ENCODE data around the gene TMEM204. TPM values are rescaled to one million over a fixed set of nuclear protein-coding genes. Genes with fewer than 3 reads are reported as not detected.
A peak's percentile ranks its signal among the peaks of the same experiment; 100 is the strongest.

Gene TMEM204
- total RNA-seq, 2 experiments from 2014 or later = 21.2 to 23.7 TPM

DNA sequence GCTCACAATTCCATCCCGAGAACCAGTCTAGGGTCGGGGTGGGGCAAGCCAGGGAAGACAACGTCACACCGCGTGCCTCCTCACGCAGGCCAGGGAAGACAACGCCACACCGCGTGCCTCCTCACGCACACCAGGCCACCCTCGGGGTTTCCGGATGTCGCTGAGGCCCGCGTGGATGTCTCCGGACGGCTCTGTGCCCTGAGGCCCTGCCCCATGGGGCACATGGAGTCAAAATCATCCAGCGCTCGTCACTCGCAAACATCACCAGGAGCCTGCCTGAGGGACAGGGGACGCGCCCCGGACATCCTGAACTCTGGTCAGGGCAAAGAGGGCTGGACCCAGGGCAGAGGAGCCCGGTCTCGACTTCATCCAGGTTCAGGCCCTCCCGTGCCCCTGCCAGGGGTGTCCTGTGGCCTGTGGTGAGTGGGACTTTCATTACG is 3.7 kb downstream of the TMEM204 start:
- H3K4me3 Mint-ChIP-seq = peak overlapping the region; percentile 97
- H3K27me3 Mint-ChIP-seq = no peaks in the 10 kb centered on the region
- peaks cover 42% of the 10 kb centered on the region for H3K36me3 Mint-ChIP-seq
- no peaks in the 10 kb centered on the region for H3K9me3 Mint-ChIP-seq
- peak; percentile 45 for DNase-seq
- peaks cover 45% of the 10 kb centered on the region for H3K4me1 Mint-ChIP-seq
- H3K27ac Mint-ChIP-seq = peak overlapping the region; percentile 94

DNA sequence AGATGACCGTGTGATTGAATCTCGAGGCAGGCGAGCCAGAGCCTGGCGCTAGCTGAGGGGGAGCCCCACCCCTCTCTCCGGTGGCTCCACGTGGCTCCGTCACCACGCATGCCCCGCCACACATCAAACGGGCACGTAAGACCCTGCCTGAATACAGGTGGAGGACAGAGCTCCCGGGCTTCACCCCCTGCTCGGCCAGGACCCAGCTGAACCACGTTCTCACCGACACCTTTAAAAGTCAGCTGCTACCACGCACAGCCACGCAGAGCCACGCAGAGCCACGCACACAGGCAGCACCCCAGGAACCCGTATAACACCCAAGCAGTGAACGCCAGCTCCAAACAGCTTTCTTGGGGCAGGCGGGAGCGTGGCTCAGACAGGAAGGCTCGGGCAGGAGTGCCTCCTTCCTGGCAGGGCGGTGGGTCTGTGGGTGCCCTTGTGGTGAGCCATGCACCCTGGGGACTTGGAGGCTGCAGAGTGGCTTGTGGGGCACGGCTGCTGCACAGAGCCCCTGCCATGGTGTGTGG is 4.4 kb downstream of the TMEM204 start:
- peak; percentile 64 for DNase-seq
- H3K27me3 Mint-ChIP-seq = no peaks in the 10 kb centered on the region
- peak overlapping the region; percentile 94 for H3K27ac Mint-ChIP-seq
- H3K4me1 Mint-ChIP-seq = peaks cover 45% of the 10 kb centered on the region
- peaks cover 42% of the 10 kb centered on the region for H3K36me3 Mint-ChIP-seq
- no peaks in the 10 kb centered on the region for H3K9me3 Mint-ChIP-seq
- peak overlapping the region; percentile 97 for H3K4me3 Mint-ChIP-seq

DNA sequence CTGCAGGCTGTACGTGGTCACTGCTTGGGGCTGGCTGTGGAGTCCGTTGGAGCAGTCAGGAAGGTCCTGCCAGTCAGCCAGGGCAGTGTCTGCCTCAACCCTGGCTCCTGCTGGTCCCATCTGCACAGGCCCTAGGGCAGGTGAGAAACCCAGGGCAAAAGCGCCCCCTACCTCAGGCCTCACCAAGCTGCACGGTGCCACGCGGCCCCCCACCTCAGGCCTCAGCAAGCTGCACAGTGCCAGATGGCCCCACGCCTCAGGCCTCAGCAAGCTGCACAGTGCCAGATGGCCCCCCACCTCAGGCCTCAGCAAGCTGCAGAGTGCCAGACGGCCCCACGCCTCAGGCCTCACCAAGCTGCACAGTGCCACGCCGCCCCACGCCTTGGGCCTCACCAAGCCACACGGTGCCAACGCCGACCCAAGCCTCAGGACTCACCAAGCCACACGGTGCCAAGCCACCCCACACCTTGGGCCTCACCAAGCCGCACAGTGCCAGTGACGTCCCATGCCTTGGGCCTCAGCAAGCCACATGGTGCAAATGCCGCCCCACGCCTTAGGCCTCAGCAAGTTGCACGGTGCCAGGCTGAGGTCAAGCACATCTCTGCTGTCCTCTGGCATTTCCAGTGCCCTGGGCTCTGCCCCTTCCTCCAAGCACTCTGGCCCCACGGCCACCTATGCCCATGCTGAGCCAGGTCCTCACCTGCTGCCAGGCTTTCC is 5.5 kb downstream of the TMEM204 start:
- peak overlapping the region; percentile 94 for H3K27ac Mint-ChIP-seq
- no peaks in the 10 kb centered on the region for H3K27me3 Mint-ChIP-seq
- H3K36me3 Mint-ChIP-seq = peaks cover 45% of the 10 kb centered on the region
- peak; percentile 51 for DNase-seq
- peak overlapping the region; percentile 97 for H3K4me3 Mint-ChIP-seq
- peaks cover 54% of the 10 kb centered on the region for H3K4me1 Mint-ChIP-seq
- no peaks in the 10 kb centered on the region for H3K9me3 Mint-ChIP-seq

DNA sequence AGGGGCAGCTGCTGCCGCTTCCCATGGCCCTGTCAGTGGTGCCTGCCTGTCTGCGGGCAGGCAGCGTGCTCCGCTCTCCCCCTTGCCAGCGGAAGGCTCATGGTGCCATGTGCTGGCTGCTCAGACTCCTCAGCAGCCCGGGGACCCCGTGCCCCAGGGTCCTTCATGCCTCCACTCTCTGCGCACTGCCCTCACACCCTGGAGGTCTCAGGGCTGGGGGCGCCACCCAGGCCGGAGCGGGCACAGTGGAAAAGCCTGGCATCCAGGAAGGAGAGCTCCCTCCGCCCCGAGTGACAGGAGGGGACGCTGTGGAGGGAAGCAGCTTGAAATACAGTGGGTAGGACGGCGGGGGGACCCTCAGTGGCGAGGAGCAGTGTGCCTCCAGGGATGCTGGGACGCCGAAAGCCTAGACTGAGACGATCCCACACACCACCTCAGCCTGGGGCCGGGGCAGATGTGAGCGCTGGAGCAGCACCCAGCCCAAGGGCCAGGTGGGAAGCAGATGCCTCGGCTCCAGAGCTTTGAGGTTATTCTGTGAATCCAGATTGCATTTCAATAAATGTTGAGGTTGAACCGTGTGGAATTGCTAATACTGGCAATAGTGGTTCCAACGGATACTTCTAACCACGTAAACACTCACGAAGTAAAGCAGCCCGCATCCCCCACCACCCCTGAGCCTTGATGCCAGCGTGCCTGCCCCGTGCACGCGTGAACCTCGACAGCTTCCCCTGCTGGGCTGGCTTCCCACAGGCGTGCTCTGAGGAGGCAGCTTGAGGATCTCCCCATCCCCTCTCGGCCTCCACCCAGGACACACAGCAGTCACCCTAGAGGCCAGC is 6.5 kb downstream of the TMEM204 start:
- H3K27me3 Mint-ChIP-seq = no peaks in the 10 kb centered on the region
- H3K27ac Mint-ChIP-seq = peak overlapping the region; percentile 94
- peaks cover 42% of the 10 kb centered on the region for H3K36me3 Mint-ChIP-seq
- DNase-seq = no peak
- no peaks in the 10 kb centered on the region for H3K9me3 Mint-ChIP-seq
- H3K4me3 Mint-ChIP-seq = no peak overlapping the region
- H3K4me1 Mint-ChIP-seq = peaks cover 58% of the 10 kb centered on the region

DNA sequence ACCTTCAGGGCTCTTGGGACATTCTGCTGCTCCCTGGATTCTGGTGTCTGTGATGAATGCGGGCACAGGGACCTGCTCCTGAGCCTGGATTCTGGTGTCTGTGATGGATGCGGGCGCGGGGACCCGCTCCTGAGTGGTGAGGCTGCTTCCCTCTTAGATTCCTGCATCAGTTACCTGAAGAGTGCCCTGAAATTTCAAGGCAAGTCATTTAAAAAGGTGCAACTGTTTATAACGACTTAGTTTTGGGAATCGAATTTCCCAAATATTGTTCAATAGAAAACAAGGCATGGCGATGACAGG is 7.0 kb downstream of the TMEM204 start:
- Mint-ChIP-seq H3K4me3 (no peak overlapping the region), H3K27ac (peak overlapping the region; percentile 77), H3K36me3 (peaks cover 37% of the 10 kb centered on the region), H3K27me3 (no peaks in the 10 kb centered on the region), H3K9me3 (no peaks in the 10 kb centered on the region), H3K4me1 (peaks cover 63% of the 10 kb centered on the region)
- DNase-seq = no peak

DNA sequence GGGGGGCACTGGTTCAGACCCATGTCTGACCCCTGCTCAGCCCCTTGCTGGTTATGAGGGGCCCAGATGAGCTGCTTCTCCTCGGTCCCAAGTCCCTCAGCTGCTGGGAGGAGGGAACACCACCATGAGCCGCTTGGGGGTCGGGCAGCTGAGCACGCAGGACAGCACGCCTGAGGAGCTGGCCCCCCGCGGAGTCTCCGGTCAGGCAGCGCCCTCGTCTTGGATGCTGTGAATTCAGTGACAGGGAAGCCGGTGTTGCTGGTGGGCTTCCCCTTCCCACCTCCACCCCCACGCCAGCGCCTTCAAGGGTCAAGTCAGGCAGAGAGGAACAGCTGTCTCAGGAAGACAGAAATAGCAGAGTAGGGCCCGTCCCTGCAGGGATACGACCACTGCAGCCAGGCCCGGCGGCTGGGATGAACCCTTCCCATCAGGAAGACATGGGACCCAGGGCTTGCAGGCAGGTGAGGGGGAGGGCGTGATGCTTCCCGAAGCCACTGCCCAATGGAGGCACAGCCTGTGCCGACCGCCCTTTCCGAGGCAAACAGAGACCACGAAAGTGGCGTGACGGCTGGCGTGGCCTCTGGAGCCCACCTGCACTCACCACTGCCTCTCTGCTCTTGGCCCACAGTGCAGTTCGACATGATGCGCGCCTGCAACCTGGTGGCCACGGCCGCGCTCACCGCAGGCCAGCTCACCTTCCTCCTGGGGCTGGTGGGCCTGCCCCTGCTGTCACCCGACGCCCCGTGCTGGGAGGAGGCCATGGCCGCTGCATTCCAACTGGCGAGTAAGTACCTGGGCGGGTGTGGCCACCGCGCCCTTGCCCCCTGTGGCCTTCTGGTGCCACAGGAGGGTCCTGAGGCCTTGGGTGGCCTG is 8.1 kb downstream of the TMEM204 start:
- H3K27ac Mint-ChIP-seq = peak overlapping the region; percentile 100

DNA sequence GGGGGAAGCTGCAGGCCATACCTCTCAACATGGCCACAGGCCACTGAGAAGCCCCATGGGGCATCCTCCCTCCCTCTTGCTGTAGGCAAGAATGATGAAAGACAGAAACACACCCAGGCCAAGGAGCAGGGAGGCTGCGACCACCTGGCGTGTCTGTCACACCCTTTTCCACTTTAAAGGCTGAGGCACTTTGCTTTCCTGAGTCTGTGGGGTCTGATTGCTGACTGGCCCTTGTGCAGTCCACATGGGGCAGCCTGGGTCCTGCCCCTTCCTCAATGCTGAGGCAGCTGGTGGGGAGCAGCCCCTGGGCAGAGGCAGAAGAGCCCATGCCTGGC is 8.7 kb downstream of the TMEM204 start:
- H3K4me3 Mint-ChIP-seq = no peak overlapping the region
- peaks cover 66% of the 10 kb centered on the region for H3K4me1 Mint-ChIP-seq
- H3K27me3 Mint-ChIP-seq = no peaks in the 10 kb centered on the region
- peak overlapping the region; percentile 100 for H3K27ac Mint-ChIP-seq
- peaks cover 25% of the 10 kb centered on the region for H3K36me3 Mint-ChIP-seq
- H3K9me3 Mint-ChIP-seq = no peaks in the 10 kb centered on the region
- no peak for DNase-seq

More for the DNA sequence above, 8.1 kb downstream of the TMEM204 start:
- H3K9me3 Mint-ChIP-seq = no peaks in the 10 kb centered on the region
- DNase-seq = no peak
- peaks cover 27% of the 10 kb centered on the region for H3K36me3 Mint-ChIP-seq
- no peaks in the 10 kb centered on the region for H3K27me3 Mint-ChIP-seq
- peaks cover 66% of the 10 kb centered on the region for H3K4me1 Mint-ChIP-seq
- no peak overlapping the region for H3K4me3 Mint-ChIP-seq

DNA sequence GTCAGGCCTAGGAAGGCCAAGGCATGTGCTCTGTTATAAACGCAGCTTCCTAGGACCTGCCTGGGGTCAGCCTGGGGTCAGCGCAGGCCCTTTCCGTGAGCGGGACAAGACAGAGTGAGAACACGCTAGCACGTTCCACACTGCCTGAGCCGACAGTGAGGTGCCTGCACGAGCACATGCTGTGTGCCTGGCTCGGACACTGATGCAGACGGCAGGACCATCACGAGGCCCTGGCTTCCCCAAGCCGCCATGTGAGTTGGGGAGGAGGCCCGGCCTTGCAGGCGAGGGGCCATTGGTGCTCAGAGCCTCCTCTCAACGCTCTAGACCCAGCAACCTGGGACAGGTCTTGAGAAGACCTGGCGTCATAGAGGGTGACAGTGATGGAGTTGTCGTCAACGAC is 9.1 kb downstream of the TMEM204 start:
- peak overlapping the region; percentile 100 for H3K27ac Mint-ChIP-seq
- DNase-seq = no peak
- no peak overlapping the region for H3K4me3 Mint-ChIP-seq
- H3K27me3 Mint-ChIP-seq = no peaks in the 10 kb centered on the region
- H3K4me1 Mint-ChIP-seq = peaks cover 64% of the 10 kb centered on the region
- peaks cover 21% of the 10 kb centered on the region for H3K36me3 Mint-ChIP-seq
- H3K9me3 Mint-ChIP-seq = no peaks in the 10 kb centered on the region

DNA sequence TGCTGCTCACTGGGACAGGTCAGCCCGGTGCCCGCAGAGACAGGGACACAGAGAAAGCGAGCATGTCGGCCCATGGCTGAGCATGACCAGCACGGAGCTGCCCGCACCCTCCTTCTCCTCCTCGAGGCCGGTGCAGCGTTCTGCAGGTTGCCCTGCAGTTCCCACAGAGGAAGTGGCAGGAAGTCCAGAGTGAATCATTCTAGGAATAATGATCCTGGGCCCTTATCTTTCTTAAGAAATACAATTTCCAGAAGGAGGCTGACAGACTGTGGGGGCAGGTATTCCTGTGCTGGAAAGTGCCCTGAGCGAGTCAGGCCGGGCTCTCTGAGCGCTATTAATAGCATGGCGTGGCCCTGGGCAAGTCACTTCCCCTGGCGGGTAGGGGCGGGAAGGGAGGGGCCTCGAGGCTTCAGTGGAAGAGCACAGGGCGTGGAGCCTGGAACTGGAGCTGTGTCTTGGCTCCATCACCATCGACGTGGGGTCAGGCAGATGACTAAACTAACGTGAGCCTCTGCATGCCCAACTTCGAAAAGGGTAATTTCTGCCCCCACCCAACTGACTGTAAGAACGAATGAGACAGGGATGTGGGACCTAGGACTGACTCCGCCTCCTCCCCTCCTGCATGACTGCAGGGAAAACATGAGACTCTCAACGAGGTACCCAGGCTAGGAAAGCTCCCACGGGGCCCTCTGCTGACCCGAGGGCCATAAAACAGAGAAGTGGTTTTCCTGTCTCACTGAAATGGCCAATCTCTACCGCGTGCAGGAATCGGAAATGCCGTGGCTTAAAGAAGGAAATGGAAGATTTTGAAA is 9.8 kb downstream of the TMEM204 start:
- Mint-ChIP-seq H3K27me3 (no peaks in the 10 kb centered on the region), H3K4me3 (peak overlapping the region; percentile 83), H3K27ac (peak overlapping the region; percentile 100), H3K36me3 (peaks cover 19% of the 10 kb centered on the region), H3K9me3 (no peaks in the 10 kb centered on the region), H3K4me1 (peaks cover 61% of the 10 kb centered on the region)
- DNase-seq = peak; percentile 79

DNA sequence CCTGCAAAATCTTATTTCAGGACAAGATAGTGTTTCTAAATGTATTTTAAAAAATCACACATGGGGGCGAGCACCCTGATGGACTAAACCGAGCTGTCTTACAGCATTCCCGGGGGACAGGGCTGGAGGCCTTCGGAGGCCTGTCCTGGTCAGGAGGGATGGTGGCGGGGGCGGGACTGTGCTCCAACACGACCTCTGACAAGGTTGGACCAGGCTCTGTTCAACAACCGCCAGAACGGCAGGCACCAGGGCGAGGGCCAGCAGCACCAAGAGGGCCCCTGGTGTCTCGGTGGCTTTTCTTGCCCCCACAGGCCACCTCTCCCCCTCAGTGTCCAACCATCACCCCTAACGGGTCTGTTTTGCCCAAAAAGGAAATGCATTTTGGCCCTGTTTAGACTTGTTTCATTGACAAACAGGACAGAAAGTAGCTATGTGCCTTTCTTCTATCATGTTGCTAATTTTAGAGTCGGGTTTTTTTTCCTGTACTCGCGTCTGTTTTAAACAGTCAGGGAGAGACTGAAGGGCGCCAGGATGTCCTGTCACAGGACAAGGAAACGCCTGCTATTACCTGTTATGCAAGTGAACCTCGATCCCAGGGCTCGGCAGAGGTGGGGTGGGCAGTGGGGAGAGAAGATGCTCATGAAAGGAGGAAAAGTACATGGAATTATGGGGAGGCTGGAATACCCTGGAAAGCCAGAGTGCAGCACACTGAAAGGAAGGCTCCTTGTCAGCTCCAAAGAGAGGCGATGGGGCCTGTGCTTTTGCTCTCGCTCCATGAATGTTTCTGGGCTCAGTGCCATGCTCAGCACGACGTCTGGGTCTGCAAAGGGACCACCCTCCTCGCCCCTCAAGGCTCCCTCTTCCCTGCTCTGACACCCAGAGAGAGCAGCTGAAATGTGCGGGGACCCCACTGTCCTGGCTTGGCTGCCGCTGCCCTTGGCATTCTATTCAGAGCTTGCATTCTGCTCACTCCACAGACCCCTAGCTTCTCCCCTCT is 11.9 kb downstream of the TMEM204 start:
- Mint-ChIP-seq H3K4me3 (peak overlapping the region; percentile 83), H3K27me3 (no peaks in the 10 kb centered on the region), H3K27ac (peak overlapping the region; percentile 100), H3K4me1 (peaks cover 57% of the 10 kb centered on the region), H3K36me3 (peaks cover 13% of the 10 kb centered on the region), H3K9me3 (no peaks in the 10 kb centered on the region)
- no peak for DNase-seq

DNA sequence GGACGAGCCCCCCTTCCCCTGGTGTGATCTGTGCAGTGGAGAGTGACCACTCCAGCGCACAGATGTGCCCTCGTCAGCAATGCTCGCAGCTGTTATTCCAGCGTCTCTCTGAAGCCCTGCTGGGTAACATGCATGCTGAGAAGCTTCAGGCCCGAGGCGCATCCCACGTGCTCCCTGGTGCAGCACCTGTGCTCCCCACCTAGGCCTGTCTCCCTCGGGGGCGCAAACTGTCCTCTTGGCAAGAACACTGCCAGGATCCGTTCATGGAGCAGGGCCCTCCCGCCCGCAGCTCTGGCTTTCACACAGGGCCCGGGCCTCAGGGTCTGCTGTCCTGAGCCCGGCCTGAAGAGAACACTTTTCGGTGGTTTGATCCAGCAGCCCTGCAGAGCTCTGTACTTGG is 13.0 kb downstream of the TMEM204 start:
- Mint-ChIP-seq H3K27ac (peak overlapping the region; percentile 66), H3K9me3 (no peaks in the 10 kb centered on the region)
- DNase-seq = no peak

DNA sequence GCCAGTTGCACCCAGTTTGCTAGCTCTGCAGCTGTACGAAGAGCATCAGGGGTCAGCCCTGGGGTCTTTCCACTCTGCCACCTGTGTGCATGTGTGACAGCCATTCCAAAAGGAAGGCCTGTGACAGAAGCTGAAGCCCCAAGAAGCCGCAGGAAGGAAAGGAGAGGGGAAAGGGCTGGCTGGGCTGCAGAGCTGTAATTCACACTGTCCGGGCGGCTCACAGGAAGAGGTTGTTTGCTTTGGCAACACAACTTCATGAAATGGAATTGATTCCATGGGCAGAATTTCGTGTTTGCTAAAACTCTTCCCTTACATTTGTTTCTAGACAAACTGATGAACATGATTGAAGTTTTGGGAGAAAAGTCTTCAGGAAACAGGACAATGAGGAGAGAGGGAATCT is 14.8 kb downstream of the TMEM204 start:
- peaks cover 16% of the 10 kb centered on the region for H3K36me3 Mint-ChIP-seq

More for the DNA sequence above, 13.0 kb downstream of the TMEM204 start:
- no peak overlapping the region for H3K4me3 Mint-ChIP-seq
- no peaks in the 10 kb centered on the region for H3K27me3 Mint-ChIP-seq
- H3K4me1 Mint-ChIP-seq = peaks cover 53% of the 10 kb centered on the region
- H3K36me3 Mint-ChIP-seq = peaks cover 13% of the 10 kb centered on the region

DNA sequence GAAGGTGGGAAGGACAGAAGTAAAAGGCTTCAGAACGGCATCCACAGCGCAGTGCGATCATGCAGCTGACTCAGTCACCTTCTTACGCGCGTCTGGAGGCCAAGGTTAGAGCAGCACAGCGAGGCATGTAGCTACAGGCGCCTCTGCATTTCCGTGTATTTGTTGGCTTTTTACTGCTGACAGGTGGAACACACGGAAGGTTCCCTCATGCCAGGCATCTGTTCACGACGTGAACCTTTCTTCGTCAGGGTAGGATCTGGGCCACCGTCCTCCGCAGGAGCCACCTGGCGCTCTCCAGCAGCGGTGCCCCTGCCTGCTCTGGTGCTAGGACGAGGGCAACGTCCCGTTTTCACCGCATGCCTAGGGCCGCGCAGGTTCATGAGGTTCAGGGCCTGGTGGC is 15.3 kb downstream of the TMEM204 start:
- peaks cover 13% of the 10 kb centered on the region for H3K36me3 Mint-ChIP-seq
- no peak overlapping the region for H3K4me3 Mint-ChIP-seq
- H3K27ac Mint-ChIP-seq = peak overlapping the region; percentile 77
- no peak for DNase-seq
- no peaks in the 10 kb centered on the region for H3K9me3 Mint-ChIP-seq
- no peaks in the 10 kb centered on the region for H3K27me3 Mint-ChIP-seq
- H3K4me1 Mint-ChIP-seq = peaks cover 42% of the 10 kb centered on the region

More for the DNA sequence above, 14.8 kb downstream of the TMEM204 start:
- no peaks in the 10 kb centered on the region for H3K27me3 Mint-ChIP-seq
- no peak overlapping the region for H3K4me3 Mint-ChIP-seq
- DNase-seq = no peak
- H3K4me1 Mint-ChIP-seq = peaks cover 47% of the 10 kb centered on the region
- H3K9me3 Mint-ChIP-seq = no peaks in the 10 kb centered on the region
- H3K27ac Mint-ChIP-seq = peak overlapping the region; percentile 77

Data from activated naive CD8-positive, alpha-beta T cell treated with anti-CD3 and anti-CD28 coated beads for 36 hours (primary cell).